ENCODE results near the gene FGGY. TPM values are rescaled to one million over a fixed set of nuclear protein-coding genes. Genes with fewer than 3 reads are reported as not detected.

Gene FGGY
- total RNA-seq, 1 experiment from 2014 or later = 17.8 TPM

GRCh38 chr1:59406437-59407164 lies 109.7 kb downstream of the FGGY start:
- Histone ChIP-seq H3K4me3 (no peak overlapping the region), H3K79me2 (ENCODE audit: low read depth) (no peaks in the 10 kb centered on the region), H3K27me3 (ENCODE audit: insufficient read depth, low read depth) (no peaks in the 10 kb centered on the region), H3F3A (ENCODE audit: insufficient read depth, low read depth) (no peaks in the 10 kb centered on the region), H3K4me1 (replicated peaks; ENCODE audit: insufficient read depth) (no peaks in the 10 kb centered on the region), H3K4me2 (no peak overlapping the region), H3K9me3 (ENCODE audit: insufficient read depth, low read depth) (no peaks in the 10 kb centered on the region), H2AFZ (no peak overlapping the region), H4K20me1 (ENCODE audit: insufficient read depth) (no peaks in the 10 kb centered on the region), H3K36me3 (ENCODE audit: low read depth) (no peaks in the 10 kb centered on the region), H3K9me2 (ENCODE audit: insufficient read depth) (no peaks in the 10 kb centered on the region), H3K27ac (no peak overlapping the region)
- no TSS peak for BruUV-seq (replicated peaks)
- intact Hi-C loops (cut with micrococcal nuclease; ENCODE audit: unreplicated experiment) = no loop called here
- POLR2A ChIA-PET (ENCODE audit: unreplicated experiment) = no interaction called here
- CTCF ChIA-PET = no interaction called here
- DNase-seq = no peak
- no peak for TF ChIP-seq EZH2 (IDR thresholded peaks at IDR 0.05; ENCODE audit: low read depth)
- TF ChIP-seq CTCF (conservative IDR thresholded peaks at IDR 0.05) = no peak

- Histone ChIP-seq H3K27me3 (ENCODE audit: insufficient read depth, low read depth) (no peaks in the 10 kb centered on the region), H3K36me3 (ENCODE audit: low read depth) (no peaks in the 10 kb centered on the region), H3K4me2 (no peak overlapping the region), H4K20me1 (ENCODE audit: insufficient read depth) (no peaks in the 10 kb centered on the region), H3K9me2 (ENCODE audit: insufficient read depth) (no peaks in the 10 kb centered on the region), H3F3A (ENCODE audit: insufficient read depth, low read depth) (no peaks in the 10 kb centered on the region), H3K4me1 (replicated peaks; ENCODE audit: insufficient read depth) (no peaks in the 10 kb centered on the region), H3K4me3 (no peak overlapping the region), H3K27ac (no peak overlapping the region), H2AFZ (no peak overlapping the region), H3K79me2 (ENCODE audit: low read depth) (no peaks in the 10 kb centered on the region), H3K9me3 (ENCODE audit: insufficient read depth, low read depth) (no peaks in the 10 kb centered on the region)
- CTCF ChIA-PET = no interaction called here
- DNase-seq = no peak
- POLR2A ChIA-PET (ENCODE audit: unreplicated experiment) = no interaction called here
- no TSS peak for BruUV-seq (replicated peaks)
- TF ChIP-seq EZH2 (IDR thresholded peaks at IDR 0.05; ENCODE audit: low read depth) = no peak
- TF ChIP-seq CTCF (conservative IDR thresholded peaks at IDR 0.05) = no peak
- intact Hi-C loops (cut with micrococcal nuclease; ENCODE audit: unreplicated experiment) = no loop called here
Observed at GRCh38 chr1:59408608-59409240, 111.8 kb downstream of the FGGY start.

- no peak overlapping the region for H3K27ac ChIP-seq
- H3K4me2 ChIP-seq = no peak overlapping the region
- no peaks in the 10 kb centered on the region for H3K27me3 ChIP-seq (ENCODE audit: insufficient read depth, low read depth)
- BruUV-seq (replicated peaks) = no TSS peak
- no peaks in the 10 kb centered on the region for H3K4me1 ChIP-seq (replicated peaks; ENCODE audit: insufficient read depth)
- no peaks in the 10 kb centered on the region for H3K9me3 ChIP-seq (ENCODE audit: insufficient read depth, low read depth)
- H3K79me2 ChIP-seq (ENCODE audit: low read depth) = no peaks in the 10 kb centered on the region
- no peak overlapping the region for H3K4me3 ChIP-seq
- DNase-seq = no peak
- no peaks in the 10 kb centered on the region for H3K36me3 ChIP-seq (ENCODE audit: low read depth)
- H2AFZ ChIP-seq = no peak overlapping the region
- H3K9me2 ChIP-seq (ENCODE audit: insufficient read depth) = no peaks in the 10 kb centered on the region
- CTCF ChIA-PET = no interaction called here
- no peaks in the 10 kb centered on the region for H4K20me1 ChIP-seq (ENCODE audit: insufficient read depth)
- intact Hi-C loops (cut with micrococcal nuclease; ENCODE audit: unreplicated experiment) = no loop called here
- H3F3A ChIP-seq (ENCODE audit: insufficient read depth, low read depth) = no peaks in the 10 kb centered on the region
- no peak for TF ChIP-seq EZH2 (IDR thresholded peaks at IDR 0.05; ENCODE audit: low read depth)
- no peak for TF ChIP-seq CTCF (conservative IDR thresholded peaks at IDR 0.05)
- POLR2A ChIA-PET (ENCODE audit: unreplicated experiment) = no interaction called here
Observed at GRCh38 chr1:59409549-59409948, 112.7 kb downstream of the FGGY start.
